ENCODE measurements around the gene FANCB. TPM values are rescaled to one million over a fixed set of nuclear protein-coding genes. Genes with fewer than 3 reads are reported as not detected.

Gene FANCB
- total RNA-seq, 1 donor from 2014 or later, result 1.2 TPM

DNA sequence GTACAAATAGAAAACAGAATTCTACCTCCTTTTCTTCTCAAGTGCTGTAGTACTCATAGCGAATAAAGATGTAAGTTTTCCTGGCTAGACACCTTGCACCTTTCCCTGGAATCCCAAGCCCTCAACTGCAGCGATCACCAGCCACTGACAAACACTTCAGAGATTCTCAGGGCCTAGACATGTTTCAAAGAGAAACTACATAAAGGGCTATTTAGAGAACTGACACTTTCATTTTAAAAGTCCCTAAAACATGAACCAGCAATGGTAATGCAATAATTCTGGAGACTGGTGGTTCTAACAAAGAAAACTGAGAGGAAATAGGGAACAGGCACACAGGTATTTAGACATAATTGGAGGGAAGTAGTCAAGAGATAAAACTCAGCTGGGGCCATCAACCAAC lies 35.7 kb downstream of the FANCB start:
- no peak for DNase-seq (ENCODE audit: low read depth)

DNA sequence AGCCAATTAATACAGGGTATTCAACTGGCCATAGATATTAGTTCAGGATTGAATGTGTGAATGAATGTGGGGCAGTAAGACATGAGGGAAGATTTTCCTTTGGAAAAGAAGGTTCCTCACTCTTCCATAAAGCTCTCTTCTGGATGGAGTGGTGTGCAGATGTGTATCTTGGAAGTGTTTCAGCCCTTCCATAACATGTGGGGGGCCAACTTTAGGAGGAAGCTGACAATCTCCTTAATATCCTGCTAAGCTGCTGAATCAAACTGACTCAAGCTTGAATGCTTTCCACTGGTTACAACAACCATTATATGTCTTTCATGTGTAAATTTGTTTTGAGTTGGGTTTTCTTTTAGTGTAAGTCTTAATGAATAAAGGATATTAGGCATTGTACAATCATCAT lies 40.3 kb downstream of the FANCB start:
- no peak for DNase-seq (ENCODE audit: low read depth)

DNA sequence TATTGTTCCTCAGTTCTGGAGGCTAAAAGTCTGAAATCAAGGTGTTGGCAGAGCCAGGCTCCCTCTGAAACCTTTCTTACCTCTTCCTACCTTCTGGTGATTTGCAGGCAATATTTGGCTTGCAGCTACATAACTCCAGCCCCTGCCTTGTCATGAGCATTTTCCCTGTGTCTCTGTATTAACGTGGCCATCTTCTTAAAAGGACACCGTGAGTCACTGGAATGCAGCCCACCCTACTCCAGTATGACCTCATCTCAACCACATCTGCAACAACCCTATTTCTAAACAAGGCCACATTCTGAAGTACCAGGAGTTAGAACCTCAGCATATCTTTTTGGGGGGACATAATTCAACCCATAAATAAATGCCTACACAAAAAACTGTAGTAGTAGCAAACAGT lies 40.7 kb downstream of the FANCB start:
- peak; percentile 31 for DNase-seq (ENCODE audit: low read depth)

DNA sequence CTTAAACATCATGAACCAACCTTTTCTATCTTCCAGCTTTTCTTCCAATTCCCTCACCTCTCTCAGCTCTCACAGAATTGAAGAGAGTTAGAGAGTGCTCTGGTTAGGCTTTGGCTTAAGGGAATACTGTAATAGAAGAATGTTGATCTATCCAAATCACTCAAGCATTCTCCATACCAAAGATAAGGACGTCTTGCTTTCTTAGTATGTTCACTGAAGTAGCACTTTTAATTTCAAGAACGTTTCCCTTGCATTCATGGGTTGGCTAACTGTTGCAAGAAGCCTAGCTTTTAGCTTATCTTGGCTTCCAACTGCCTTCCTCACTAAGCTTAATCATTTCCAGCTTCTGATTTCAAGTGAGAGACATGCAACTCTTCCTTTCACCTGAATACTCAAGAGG lies 43.2 kb downstream of the FANCB start:
- DNase-seq (ENCODE audit: low read depth), result no peak

DNA sequence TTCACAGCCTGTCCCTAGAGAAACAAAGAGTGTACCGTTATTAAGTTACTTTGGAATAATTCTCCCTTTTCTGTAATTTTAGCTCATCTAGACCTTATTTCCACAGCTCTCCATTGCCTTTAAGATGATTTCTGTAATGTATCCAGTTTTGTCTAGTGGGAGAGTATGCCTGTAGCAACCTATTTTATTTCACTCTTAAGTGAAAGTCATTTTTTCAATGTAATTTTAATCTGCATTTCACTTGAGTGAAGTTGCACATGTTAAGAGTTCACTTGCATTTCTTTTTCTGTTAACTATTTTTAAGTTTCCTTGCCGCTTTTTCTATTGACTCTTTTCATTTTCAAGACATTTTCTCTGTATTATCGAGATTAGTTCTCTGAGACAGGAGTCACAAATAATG lies 46.5 kb downstream of the FANCB start:
- no peak for DNase-seq (ENCODE audit: low read depth)

DNA sequence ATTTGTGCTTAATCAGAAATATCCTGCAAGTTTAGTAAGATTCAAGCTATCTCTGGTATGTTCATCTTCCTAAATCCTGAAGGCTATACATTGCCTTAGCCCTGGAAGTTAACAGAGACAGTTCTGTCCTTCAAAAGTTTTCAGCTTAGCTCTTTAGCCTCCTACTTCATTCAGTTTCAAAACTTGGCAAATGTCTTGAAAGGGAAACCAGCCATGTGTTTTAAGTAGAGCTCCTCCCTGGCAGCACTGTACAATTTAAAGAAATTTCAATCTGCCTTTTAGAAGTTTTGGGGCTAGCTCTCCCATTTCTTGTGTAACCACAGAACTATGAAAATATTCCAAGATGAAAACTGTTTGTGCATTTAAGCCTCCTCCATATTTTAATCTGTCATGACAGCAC lies 47.0 kb downstream of the FANCB start:
- DNase-seq (ENCODE audit: low read depth), result no peak

DNA sequence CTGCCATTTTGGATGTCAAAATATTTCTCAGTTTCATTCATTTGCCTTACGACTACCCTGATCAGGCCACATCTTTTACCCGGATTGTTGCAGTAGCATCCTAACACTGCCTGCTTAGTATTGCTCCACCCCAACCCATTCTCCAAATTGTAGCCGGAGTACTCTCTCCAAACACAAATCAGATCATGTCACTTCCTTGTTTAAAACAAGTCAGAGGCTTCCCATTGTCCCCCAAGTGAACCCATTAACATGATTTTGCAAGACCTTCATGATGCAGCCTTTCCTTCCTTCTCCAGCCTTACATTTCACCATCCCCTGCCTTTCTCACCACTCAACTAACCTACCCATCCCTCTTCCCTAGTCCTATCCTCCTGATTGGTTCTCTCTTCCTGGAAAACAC lies 53.1 kb downstream of the FANCB start:
- no peak for DNase-seq (ENCODE audit: low read depth)

DNA sequence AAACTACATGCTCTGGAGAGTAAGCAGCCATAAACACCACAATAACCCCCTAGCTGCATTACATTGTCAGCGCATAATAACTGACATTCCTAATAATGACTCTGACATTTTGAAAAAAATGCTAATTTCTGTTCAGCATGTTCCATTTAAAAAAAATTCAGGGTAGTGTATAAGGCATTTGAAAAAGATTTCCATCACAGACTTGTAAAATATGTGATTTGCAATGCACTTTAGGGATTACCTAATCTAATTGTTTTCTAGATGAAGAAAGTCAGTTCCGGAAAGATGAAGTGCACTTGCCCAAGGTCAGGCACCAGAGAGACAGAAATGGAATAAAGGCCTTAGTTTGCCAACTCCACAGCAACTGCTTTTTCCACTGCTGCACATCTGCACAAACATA lies 55.3 kb downstream of the FANCB start:
- DNase-seq (ENCODE audit: low read depth), result no peak

DNA sequence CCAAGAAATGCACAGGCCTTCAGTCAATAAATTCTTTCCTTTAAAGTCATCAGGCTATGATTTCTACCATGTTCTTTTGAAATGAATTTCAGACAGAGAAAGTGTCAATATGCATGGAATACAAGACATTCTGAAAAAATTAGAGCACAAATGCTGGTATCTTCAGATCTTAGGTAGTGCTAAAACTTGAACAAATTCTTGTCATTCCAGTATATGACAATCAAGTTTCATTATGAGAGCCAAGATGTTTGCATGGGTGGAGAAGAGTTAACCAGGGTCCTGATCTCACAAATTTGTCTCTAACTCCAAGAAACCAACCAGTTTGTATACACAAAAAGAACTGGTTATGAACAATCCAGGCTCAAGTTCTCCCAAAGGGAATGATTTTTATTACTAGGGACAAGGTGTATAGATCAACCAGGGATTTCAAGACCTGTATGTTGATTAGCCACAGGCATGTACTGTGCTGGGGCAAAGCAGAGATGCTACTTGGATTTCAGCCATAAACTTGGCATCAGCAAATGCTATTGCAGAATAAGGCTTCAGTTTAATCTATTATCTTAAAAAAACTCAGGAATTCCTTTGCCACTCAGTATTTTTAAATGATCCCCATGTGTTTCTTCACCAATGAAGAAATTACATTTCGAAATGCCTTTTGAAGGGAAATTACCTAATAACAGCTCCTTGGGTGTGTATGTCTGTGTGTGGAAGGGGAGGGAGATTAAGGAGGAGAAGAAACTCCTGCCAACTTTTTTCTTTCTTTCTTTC lies 69.7 kb downstream of the FANCB start:
- DNase-seq (ENCODE audit: low read depth), result no peak

DNA sequence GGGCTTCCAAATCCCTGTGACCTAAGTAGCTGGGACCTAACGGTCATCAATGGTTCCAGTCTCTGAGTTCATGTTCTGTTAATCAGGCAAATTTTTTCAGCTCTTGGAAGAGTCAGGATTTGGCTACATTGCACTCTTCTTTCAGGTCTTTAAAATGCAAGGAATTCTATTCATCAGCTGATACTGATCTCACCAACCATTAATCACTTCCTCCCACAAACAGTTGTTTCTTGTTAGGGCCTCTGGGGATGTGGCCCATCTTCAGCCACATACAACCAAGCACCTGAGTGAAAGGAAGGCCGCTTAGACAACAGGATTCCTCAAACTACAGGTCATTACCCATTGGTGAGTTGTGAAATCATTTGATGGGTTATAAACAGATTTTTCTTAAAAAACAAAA lies 71.7 kb downstream of the FANCB start:
- no peak for DNase-seq (ENCODE audit: low read depth)

DNA sequence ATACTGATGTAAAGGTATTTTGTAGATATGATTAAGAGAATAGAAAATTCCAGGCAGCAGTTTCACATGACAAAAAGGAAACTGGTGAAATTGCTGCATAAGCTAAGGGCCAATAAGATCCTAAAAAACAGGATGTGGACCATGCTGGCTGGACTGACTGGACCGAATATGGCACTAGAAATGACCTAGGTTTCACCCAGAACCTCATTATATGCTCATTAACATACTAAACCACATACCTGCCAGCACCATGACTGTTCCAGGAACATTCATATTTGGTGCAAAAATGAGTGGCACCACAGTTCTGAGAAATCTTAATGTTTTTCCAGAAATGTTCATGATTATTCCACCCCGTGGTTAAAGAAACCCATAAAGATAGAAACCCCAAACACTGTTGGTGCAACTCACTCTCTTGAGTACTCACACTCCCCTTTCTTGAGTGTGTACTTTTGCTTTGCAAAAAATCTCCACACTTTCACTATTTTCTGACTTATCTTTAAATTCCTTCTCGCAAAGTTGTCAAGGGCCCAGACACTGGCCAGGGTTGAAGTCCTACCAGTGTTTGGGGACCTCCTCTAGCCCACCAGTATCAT lies 74.0 kb downstream of the FANCB start:
- DNase-seq (ENCODE audit: low read depth), result no peak

Other genes with a start within 250 kb of the FANCB start
- 10.1 and 10.9 TPM in 2 replicates for gene MOSPD2, start 352 bp upstream of the FANCB start, total RNA-seq

Data from myocyte (in vitro differentiated cells).